Astrocyte of the spinal cord (primary cell): ENCODE data around the gene PSKH1.

ENCODE experiments used
- DNase-seq: peaks from one replicate; pipeline ENCODE4 v3.0.0; 2011; ENCODE audit warnings: low read depth, low spot score
- H3K4me3 ChIP-seq: 2 replicates; pipeline ENCODE4 v1.5.1; 2011; ENCODE audit warnings: low read depth, mild to moderate bottlenecking, low read length, moderate library complexity
- CTCF ChIP-seq: IDR thresholded peaks from 2 replicates; pipeline ENCODE4 v1.5.1; 2012; ENCODE audit warnings: low read depth, mild to moderate bottlenecking, low read length, inconsistent platforms
- in situ Hi-C: cut with HindIII; loops from 2 replicates; pipeline ENCODE4 v1.10.0; 2017; ENCODE audit warnings: low sequenced_read_pairs

Gene PSKH1

GRCh38 chr16:67865318-67865717 lies 27.7 kb upstream of the PSKH1 start:
- in situ Hi-C loops, result no loop called here
- no peak overlapping the region for H3K4me3 ChIP-seq
- no peak for DNase-seq
- TF ChIP-seq CTCF, result peak; percentile 42

GRCh38 chr16:67868290-67868689 lies 24.8 kb upstream of the PSKH1 start:
- in situ Hi-C loops, result no loop called here
- H3K4me3 ChIP-seq, result no peak overlapping the region
- no peak for DNase-seq
- no peak for TF ChIP-seq CTCF

- in situ Hi-C loops, result no loop called here
- no peak for DNase-seq
- H3K4me3 ChIP-seq, result no peak overlapping the region
- no peak for TF ChIP-seq CTCF
These were observed 23.4 kb upstream of the PSKH1 start for GRCh38 chr16:67869653-67870052.

GRCh38 chr16:67871256-67871655 lies 21.8 kb upstream of the PSKH1 start:
- no peak overlapping the region for H3K4me3 ChIP-seq
- DNase-seq, result no peak
- TF ChIP-seq CTCF, result no peak
- in situ Hi-C loops, result no loop called here

- H3K4me3 ChIP-seq, result no peak overlapping the region
- in situ Hi-C loops, result no loop called here
- DNase-seq, result no peak
- no peak for TF ChIP-seq CTCF
These were observed 20.9 kb upstream of the PSKH1 start for GRCh38 chr16:67872131-67872630.

- DNase-seq, result peak; percentile 77
- in situ Hi-C loops, result no loop called here
- peak within 1 kb of the TSS; percentile 93 for H3K4me3 ChIP-seq
- no peak for TF ChIP-seq CTCF
These were observed 20.2 kb upstream of the PSKH1 start, which contains the start of gene EDC4 for GRCh38 chr16:67872631-67873434. Gene EDC4, plus strand, starts transcription at chr16:67873052. Its CDS starts 210 bp downstream, at chr16:67873262.
